GM11168 (cell line): ENCODE data around the gene CALCB.

Source experiments
- in situ Hi-C: fragments of 300-500 bp; cut with MboI; formaldehyde crosslinking; loops from one replicate; pipeline ENCODE4 v1.12.0; 2022; ENCODE audit warnings: low sequenced_read_pairs; ENCODE audit not compliant: unreplicated experiment

Gene CALCB

DNA sequence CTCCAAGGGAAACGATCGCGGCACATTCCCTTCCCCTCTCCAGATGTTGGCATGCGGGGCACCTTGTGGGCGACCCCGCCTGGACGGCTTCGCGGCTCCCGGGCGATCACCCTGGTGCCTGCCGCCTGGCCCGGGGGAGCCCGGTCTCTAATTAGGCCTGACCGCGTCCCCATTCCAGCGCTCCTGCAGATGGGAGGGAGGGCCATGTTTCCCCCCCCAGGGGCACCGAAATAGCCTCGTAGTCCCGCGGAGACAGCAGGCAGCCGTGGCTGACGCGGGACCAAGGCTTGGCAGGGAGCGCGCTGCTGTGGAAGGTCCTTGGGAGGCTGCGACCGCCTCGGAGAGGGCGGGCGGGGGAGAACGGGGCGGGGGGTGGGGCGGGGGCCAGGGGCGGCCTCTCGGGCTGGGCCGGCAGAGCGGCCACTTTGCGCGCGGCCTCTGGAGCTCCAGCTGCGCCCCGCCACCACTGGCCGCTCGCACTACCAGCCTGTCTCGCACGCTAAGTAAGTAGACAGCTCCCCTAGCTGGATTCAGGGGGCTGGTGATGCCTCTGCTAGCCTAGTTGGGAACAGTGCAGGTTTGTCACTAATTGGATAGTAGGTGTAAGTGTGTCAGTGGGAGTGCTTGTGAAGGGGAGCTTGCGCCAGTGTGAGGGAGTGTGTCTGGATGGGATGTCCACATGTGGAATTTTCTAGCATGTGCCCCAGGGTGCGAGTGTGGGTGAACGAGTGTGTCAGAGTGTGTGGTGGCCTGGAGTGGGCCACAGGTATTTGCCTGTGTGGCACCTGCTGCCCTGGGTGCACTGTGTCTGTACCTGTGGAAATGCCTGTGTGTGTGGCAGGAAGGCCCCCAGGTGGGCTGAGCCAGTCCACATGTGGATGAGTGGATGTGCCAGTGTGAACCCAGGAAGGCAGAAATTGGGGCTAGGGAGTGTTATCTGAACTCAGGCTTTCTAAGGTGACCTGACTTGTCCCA lies 41.4 kb downstream of the CALCB start, which contains the start of gene INSC:
INSC (plus strand) TSS at position 423 of the 975 bp plus-strand sequence. CDS start 34,252 bp downstream, outside the sequence.
- in situ Hi-C loops = no loop called here

DNA sequence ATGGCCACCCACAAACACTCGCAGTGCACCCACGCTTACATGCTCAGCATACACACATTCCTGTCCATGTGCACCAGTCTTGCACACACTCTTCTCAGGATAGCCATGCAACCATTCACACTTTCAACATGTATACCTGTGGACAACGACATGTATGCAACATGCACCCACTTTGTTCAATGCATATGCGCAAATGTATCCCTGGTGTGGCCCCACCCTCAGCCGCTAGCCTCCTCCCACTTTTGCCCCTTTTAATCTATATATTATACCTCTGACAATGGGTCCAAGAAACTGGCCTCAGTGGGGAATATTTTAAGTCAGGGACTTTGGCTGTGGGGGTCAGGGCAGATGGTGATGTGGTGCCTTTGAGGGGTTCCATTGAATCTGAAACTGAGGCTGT lies 42.3 kb downstream of the CALCB start:
- in situ Hi-C loops = no loop called here

DNA sequence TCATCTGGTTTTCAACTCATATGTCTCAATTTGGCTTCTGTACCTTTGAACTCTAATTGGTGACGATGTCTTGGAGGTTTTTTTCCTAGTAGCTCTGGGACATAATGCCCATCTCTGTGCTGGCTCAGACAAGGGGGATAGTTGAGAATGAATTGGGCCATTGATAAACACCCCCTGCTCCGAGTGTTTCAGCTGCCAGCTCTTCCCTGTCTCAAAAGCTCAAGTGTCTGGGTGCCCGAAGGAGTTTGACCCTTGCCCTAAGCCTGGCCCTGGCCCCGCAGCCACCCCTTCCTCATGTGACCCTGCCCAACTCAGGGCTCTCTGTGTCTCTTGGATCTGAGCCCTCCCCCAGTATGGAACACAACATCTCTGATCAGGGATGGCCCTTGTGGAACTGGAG lies 44.4 kb downstream of the CALCB start:
- in situ Hi-C loops = no loop called here

DNA sequence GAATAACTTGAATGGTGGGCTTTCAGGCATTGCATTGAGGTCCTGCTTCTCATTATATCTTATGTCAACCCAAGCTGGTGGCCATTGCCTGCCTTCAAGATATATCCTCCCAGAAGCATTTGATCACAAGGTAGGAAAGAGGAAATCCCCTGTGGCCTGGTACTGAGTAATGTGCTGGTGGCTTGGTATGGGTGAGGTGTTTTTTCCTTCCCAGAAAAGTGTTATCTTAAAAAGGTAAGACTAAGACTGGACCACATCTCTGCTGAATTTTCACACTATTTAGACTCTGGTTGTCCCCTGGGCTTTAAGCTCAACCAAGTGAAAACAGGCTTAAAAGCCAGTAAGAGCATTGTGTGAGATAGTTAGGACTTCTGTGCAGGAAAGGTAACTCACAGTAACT lies 45.0 kb downstream of the CALCB start:
- in situ Hi-C loops = no loop called here

DNA sequence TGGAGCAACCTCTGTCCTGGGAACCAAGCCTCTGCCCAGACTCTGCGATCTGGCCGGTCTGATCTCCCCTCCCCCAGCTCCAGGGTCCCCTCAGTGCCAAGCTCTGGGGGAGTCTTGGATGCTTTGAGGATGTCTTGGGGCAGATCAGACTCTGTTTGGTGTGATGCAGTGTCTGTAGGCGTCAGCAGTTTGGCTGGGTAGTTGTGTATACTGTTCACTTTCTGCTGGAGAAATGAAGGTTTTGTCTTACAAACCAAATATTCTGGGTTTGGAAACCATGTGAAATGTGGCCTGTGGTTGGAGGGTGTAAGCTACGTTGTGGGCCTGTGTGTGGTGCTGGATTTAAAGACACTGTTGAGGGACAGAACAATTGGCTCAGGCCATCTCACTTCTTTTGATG lies 46.0 kb downstream of the CALCB start:
- in situ Hi-C loops = no loop called here

DNA sequence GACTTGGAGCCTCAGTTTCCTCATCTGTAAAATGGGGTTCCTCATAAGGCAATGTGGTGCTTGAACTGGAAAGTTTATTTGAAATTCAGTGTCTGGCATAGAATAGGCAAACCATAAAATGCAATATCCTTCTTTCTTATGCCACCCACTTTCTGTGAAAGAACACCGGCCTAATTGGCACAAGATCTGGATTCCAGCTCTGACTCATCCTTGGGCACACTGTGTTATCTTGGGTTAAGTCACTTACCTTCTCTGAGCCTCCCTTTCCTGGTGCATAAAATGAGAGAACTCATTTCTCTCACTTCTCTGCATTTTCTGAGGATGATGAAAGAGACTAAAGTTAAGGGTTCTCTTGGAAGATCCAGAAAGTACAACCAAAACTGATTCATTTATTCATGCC lies 46.4 kb downstream of the CALCB start:
- in situ Hi-C loops = no loop called here

DNA sequence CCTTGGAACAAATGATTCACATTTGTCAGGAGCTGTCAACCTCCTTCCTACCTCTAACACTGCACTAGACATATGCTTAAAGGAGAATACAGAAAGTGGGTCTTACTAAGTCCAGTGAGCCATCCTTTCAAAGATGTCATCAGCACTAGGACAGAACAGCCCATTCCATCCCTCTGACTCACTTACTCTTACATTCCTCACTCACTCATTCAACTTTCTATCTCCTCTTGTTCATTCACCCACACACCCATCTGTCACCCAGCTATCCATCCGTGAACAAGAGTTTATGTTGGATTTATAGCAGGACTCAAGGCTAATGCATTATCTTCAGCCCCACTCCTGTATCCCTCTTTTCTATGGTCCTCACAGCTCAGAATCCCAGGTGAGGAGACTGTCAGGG lies 50.5 kb downstream of the CALCB start:
- in situ Hi-C loops = no loop called here

DNA sequence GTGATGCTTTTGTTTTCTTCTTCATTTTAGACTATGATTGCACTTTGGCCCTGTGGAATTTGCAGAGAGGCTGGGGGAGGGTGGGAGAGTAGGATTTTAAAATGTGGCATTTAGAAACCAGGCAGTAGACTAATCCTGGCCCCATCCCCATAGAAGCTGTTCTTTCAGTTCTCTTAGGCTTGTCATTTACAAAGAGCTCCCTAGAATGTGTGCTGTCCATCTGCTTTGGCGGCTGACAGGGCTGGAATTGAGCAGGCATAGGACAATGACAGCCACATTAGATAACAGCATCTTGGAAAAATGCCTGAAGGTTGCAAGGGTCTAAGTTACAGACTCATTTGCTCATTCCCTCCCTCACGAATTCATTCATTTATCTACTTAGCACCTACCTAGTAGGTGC lies 51.1 kb downstream of the CALCB start:
- in situ Hi-C loops = no loop called here

DNA sequence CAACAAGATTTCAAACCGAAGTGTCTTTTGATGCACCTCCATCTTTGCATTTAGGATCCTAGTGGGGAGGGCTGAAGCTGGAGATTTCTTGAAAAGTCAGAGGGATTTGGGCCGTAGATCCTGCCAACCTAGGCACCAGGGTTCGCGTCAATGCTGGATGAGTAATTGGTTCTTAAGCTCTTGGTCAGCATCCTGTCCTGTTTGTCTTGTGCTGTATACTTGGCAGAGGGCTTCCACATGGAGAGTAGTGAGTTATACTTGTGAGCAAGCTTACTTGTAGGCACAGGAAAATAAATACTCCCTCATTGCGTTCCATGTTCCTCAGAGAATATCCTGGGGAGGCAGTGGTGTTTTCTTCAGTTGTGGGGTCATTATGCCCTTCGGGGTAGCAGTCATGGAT lies 53.9 kb downstream of the CALCB start:
- in situ Hi-C loops = no loop called here
